GM18870 (cell line): ENCODE data around the gene MBNL2.

ENCODE experiments used
- ATAC-seq: cut with Tn5 transposase; IDR thresholded peaks from one replicate; pipeline ENCODE4 v1.9.1; 2021; ENCODE audit warnings: moderate library complexity; ENCODE audit not compliant: unreplicated experiment

Gene MBNL2

GRCh38 chr13:97249796-97250495 is 27.8 kb downstream of the MBNL2 start:
- ATAC-seq: no peak

- ATAC-seq: no peak
Measured at GRCh38 chr13:97250560-97250959, 28.4 kb downstream of the MBNL2 start.

- no peak for ATAC-seq
Measured at GRCh38 chr13:97252735-97253134, 30.6 kb downstream of the MBNL2 start.

DNA sequence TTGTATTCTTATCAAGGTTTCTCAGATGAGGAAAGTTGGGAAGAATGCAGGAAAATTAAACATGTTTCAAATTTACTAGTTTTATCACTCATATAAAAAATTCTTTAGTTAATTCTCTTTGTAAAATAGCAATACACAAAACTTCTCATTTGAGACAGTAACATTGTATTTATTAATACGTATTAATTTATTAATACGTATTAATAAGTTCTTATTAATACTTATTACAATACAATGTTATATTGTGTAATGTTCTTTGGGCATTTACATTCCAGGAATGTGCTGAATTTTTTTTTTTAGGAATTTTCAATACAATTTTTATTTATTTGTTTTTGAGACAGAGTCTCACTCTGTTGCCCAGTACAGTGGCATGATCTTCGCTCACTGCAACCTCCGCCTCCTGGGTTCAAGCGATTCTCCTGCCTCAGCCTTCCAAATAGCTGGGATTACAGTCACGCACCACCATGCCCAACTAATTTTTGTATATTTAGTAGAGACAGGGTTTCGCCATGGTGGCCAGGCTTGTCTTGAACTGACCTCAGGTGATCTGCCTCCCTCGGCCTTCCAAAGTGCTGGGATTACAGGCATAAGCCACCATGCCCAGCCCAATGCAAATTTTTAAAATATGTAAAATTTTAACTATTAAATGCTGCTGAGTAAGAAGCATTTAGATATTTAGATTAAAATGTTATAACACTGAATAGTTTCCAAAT is 31.6 kb downstream of the MBNL2 start:
- no peak for ATAC-seq

- ATAC-seq: no peak
Measured at GRCh38 chr13:97254816-97255215, 32.7 kb downstream of the MBNL2 start.

DNA sequence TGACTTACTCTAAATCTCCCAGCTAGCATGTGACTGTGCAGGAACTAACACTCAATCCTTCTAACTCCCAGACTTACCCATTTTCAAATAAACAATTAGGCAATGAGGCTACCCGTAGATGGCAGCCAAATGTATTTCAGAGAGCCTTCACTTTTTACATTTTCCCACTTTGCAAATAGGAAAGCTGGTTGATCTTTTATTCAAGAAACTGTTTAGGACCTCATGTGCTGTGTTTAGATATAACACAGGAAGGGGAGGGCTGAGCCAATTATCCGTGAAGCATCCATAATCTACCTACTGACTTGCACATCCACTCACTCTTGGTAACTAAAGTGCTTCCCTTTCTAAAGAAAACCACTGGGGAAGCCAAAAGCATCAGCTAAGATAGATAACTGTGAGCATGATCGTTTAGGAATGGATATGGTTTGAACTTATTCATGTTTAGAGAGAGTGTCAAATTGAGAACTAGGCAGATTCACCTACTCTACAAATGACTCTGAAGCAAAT is 33.4 kb downstream of the MBNL2 start:
- ATAC-seq: no peak

GRCh38 chr13:97256343-97256783 is 34.2 kb downstream of the MBNL2 start:
- ATAC-seq: no peak

DNA sequence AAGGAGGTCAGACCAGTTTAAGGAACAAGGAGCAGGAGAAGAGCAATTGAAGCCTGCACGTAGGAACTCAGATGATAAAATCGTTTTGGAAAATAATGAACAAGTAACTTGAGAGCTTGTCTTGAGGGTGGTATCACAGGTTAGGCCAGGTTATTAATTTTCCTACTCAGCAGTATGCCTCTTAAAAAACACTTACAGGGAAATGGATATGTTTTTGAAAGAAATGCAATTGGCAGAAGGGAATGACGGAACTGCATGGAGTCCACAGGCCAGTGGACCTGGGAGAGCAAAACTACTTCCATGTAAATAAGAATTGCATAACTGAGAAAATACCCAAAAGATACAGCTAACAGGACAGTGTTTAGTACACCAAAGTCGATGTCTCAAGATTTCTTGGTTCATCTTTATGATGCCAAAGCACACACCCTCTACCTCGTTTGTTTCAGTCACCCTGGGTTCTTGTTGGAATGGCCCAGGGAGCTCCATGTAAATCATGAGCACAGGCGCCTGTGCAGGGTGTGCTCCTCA is 35.2 kb downstream of the MBNL2 start:
- ATAC-seq: no peak

DNA sequence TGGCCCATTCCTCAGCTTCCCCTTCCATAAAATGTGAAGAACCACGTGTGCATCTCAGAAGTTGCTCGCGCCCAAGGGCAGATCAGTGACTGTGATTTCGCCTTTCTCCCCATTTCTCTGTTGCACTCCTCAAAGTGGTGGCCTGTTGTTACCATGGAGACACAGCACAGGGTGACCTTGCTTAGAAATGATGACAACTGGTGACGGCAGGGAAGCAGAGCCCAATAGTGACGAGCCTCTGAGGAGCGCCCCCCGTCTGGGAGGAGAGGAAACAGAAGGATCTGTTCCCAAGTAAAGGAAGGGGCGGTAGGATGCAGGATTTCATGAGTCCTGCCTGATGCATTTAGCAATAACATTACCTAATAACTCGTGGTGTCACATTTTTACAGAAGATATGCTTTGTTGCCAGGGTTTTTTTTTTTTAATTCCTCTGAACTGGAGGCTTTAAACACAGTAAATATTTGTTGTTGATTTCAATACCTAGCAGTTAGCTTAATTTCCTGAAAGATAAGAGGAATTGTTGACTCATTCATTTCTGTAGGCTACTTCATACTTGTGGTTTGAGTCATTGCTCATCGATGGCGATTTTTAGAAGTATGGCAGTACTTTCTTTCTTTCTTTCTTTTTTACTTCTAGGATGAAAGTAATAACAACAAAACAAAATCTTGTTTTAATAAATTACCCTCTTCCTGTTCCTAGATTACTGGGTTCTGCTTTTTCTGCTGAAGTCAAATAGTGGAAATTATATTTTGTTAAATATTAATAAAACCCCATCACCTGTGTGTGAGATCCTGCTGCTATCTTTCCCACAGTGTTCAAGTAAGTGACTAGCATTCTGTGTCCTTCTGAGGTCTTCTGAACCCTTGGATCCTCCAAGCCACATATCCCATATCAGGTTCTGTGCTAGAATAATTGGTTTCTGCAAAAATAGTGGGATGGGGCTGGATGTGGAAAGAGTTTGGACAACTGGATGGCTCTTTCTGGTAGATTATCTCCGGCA is 36.0 kb downstream of the MBNL2 start:
- peak; percentile 81 for ATAC-seq

GRCh38 chr13:97258801-97259200 is 36.7 kb downstream of the MBNL2 start:
- ATAC-seq: no peak

GRCh38 chr13:97259410-97259797 is 37.3 kb downstream of the MBNL2 start:
- no peak for ATAC-seq

- no peak for ATAC-seq
Measured at GRCh38 chr13:97259798-97260714, 37.9 kb downstream of the MBNL2 start.

DNA sequence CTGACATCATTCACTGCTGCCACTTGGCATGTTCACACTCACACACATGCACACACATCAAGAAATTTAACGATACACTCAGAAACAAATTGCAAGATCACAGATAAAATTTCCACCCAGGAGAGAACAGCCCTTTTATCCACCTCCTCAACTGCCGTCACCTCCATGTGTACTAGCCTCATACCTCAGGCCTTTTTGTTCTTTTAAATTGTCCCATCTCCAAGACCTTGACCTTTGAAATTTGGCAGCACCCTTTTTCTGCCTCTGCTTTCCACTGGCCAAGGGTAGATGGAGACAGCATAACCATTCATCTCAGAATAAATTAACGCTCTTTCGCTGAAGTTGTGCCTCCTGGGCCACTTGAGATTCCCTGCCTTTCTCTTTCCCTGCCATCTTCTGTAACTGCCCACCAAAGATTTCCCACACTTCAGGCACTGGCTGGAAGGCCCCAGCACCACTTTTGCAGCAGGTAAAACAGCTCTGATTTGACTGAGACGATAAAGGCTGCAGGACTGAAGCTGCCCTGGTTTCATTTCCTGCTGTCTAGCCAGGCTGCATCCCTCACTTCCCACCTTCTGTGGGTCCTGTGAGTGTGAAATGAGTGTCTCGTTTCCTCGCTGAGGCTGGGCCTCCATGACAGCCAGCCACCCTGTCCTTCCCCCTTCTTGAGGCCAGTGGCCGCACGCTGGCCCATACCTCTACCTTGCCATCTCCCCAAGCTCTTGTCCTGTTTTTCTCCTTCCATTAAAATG is 39.3 kb downstream of the MBNL2 start:
- peak; percentile 44 for ATAC-seq

GRCh38 chr13:97262058-97262457 is 39.9 kb downstream of the MBNL2 start:
- no peak for ATAC-seq

DNA sequence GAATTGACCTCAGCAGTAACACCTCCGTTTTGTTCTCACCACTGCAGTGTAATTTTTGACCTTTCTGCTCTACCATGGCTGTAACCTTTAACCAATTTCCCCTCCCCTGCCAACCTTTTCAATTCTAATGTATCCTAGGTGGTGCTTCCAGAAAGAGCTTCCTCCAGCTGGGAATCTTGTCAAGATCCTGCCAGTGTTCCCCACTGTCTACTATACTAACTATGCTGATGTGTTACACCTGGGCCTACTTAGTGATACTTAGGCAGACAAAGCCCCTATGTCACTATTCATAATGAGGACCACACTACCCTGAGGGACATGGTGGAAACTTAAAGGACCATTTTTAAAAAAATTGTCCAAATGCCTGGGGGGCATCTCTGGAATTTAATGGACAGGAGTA is 41.0 kb downstream of the MBNL2 start:
- ATAC-seq: no peak

- ATAC-seq: no peak
Measured at GRCh38 chr13:97264663-97265062, 42.5 kb downstream of the MBNL2 start.

GRCh38 chr13:97266332-97266731 is 44.2 kb downstream of the MBNL2 start:
- no peak for ATAC-seq

GRCh38 chr13:97266772-97267417 is 44.8 kb downstream of the MBNL2 start:
- ATAC-seq: no peak
